HG02973 (cell line): ENCODE measurements around the gene MRM1.
A peak's percentile ranks its signal among the peaks of the same experiment; 100 is the strongest.
"Not testable (repeated sequence)": the region's sequence is repeated elsewhere in the genome, so short reads cannot be mapped to it uniquely, and the experiment has no call there.

Experiments
- ATAC-seq: cut with Tn5 transposase; IDR thresholded peaks from one replicate; pipeline ENCODE4 v1.9.1; 2021; ENCODE audit warnings: moderate library complexity; ENCODE audit not compliant: unreplicated experiment

Gene MRM1

GRCh38 chr17:36600465-36600864, 918 bp upstream of the MRM1 start:
- no peak for ATAC-seq

GRCh38 chr17:36600936-36601302, 464 bp upstream of the MRM1 start:
- ATAC-seq: no peak

GRCh38 chr17:36602030-36602748, 806 bp downstream of the MRM1 start:
- peak; percentile 17 for ATAC-seq

GRCh38 chr17:36602924-36603384, 1.6 kb downstream of the MRM1 start:
- ATAC-seq: no peak

- ATAC-seq: not testable (repeated sequence)
These were observed 3.6 kb downstream of the MRM1 start for GRCh38 chr17:36605028-36605427.

- ATAC-seq: no peak
These were observed 6.9 kb downstream of the MRM1 start for GRCh38 chr17:36608280-36608679.

- ATAC-seq: no peak
These were observed 7.6 kb downstream of the MRM1 start for GRCh38 chr17:36608794-36609497.

GRCh38 chr17:36609498-36609862, 8.1 kb downstream of the MRM1 start:
- no peak for ATAC-seq

GRCh38 chr17:36610474-36610873, 9.1 kb downstream of the MRM1 start:
- no peak for ATAC-seq

GRCh38 chr17:36611345-36612072, 10.1 kb downstream of the MRM1 start:
- no peak for ATAC-seq

GRCh38 chr17:36612323-36612722, 10.9 kb downstream of the MRM1 start:
- ATAC-seq: no peak

GRCh38 chr17:36613155-36613554, 11.8 kb downstream of the MRM1 start:
- no peak for ATAC-seq

GRCh38 chr17:36614081-36614480, 12.7 kb downstream of the MRM1 start:
- ATAC-seq: no peak

- no peak for ATAC-seq
These were observed 13.6 kb downstream of the MRM1 start for GRCh38 chr17:36614933-36615332.

- no peak for ATAC-seq
These were observed 15.0 kb downstream of the MRM1 start for GRCh38 chr17:36616061-36617029.

GRCh38 chr17:36617773-36618172, 16.4 kb downstream of the MRM1 start:
- no peak for ATAC-seq

GRCh38 chr17:36623281-36623680, 21.9 kb downstream of the MRM1 start:
- no peak for ATAC-seq

- ATAC-seq: no peak
These were observed 23.8 kb downstream of the MRM1 start for GRCh38 chr17:36625188-36625587.

GRCh38 chr17:36627101-36627500, 25.7 kb downstream of the MRM1 start:
- ATAC-seq: no peak

- ATAC-seq: no peak
These were observed 27.2 kb downstream of the MRM1 start for GRCh38 chr17:36628576-36628975.
